SKM-1 (cell line): Measurements from ENCODE around the gene HPCAL1.
"Not testable (repeated sequence)": the region's sequence is repeated elsewhere in the genome, so short reads cannot be mapped to it uniquely, and the experiment has no call there.

Experiments used
- DNase-seq: peaks from one replicate; lab custom pipeline; 2025; ENCODE audit not compliant: unreplicated experiment; lab: John Stamatoyannopoulos, UW

The HPCAL1 gene

GRCh38 chr2:10302479-10303180 is at the start of gene HPCAL1:
Gene HPCAL1 (plus strand): TSS chr2:10302904. CDS start chr2:10419758, 116,854 bp downstream.
- DNase-seq: peak; percentile 92

- no peak for DNase-seq
Observed at GRCh38 chr2:10253596-10254372, 48.9 kb upstream of the HPCAL1 start.

GRCh38 chr2:10254373-10255188 is 48.1 kb upstream of the HPCAL1 start:
- no peak for DNase-seq

GRCh38 chr2:10255189-10256030 is 47.3 kb upstream of the HPCAL1 start:
- DNase-seq: no peak

- DNase-seq: no peak
Observed at GRCh38 chr2:10256031-10256514, 46.6 kb upstream of the HPCAL1 start.

- no peak for DNase-seq
Observed at GRCh38 chr2:10256515-10257031, 46.1 kb upstream of the HPCAL1 start.

GRCh38 chr2:10257036-10257435 is 45.7 kb upstream of the HPCAL1 start:
- DNase-seq: no peak

- DNase-seq: no peak
Observed at GRCh38 chr2:10257500-10258147, 45.1 kb upstream of the HPCAL1 start.

GRCh38 chr2:10258326-10258725 is 44.4 kb upstream of the HPCAL1 start:
- no peak for DNase-seq

GRCh38 chr2:10258726-10259125 is 44.0 kb upstream of the HPCAL1 start:
- DNase-seq: no peak

- no peak for DNase-seq
Observed at GRCh38 chr2:10260130-10260529, 42.6 kb upstream of the HPCAL1 start.

GRCh38 chr2:10263526-10263925 is 39.2 kb upstream of the HPCAL1 start:
- not testable (repeated sequence) for DNase-seq

- no peak for DNase-seq
Observed at GRCh38 chr2:10264506-10265328, 38.0 kb upstream of the HPCAL1 start.

GRCh38 chr2:10265329-10266132 is 37.2 kb upstream of the HPCAL1 start:
- no peak for DNase-seq

GRCh38 chr2:10266133-10266620 is 36.5 kb upstream of the HPCAL1 start:
- no peak for DNase-seq

GRCh38 chr2:10267036-10267435 is 35.7 kb upstream of the HPCAL1 start:
- DNase-seq: no peak

GRCh38 chr2:10267551-10268465 is 34.9 kb upstream of the HPCAL1 start:
- no peak for DNase-seq
